ENCODE results near the gene ZNF200.
A peak's percentile ranks its signal among the peaks of the same experiment; 100 is the strongest.
"Not testable (repeated sequence)": the region's sequence is repeated elsewhere in the genome, so short reads cannot be mapped to it uniquely, and the experiment has no call there.

Gene ZNF200

GRCh38 chr16:3212006-3212405 lies 23.0 kb downstream of the ZNF200 start:
- Histone ChIP-seq H3K14ac (ENCODE audit: low read length) (no peak overlapping the region), H3K4me1 (ENCODE audit: control insufficient read depth in 1 of 2, insufficient read depth in 2 of 2, low read length in 2 of 2) (no peaks in the 10 kb centered on the region), H4K12ac (ENCODE audit: low read depth, low read length) (no peak overlapping the region), H2AK5ac (ENCODE audit: low read length) (no peak overlapping the region), H3K79me2 (ENCODE audit: control insufficient read depth, insufficient read depth, low read length, poor library complexity) (no peaks in the 10 kb centered on the region), H3K4ac (ENCODE audit: low read depth, low read length) (no peak overlapping the region), H3K4me2 (ENCODE audit: low read length) (no peak overlapping the region), H2AFZ (ENCODE audit: insufficient read depth, low read length, poor library complexity) (no peak overlapping the region), H3K9ac (ENCODE audit: low read length) (no peak overlapping the region), H3K9me3 (ENCODE audit: insufficient read depth, low read depth, low read length) (peaks cover 29% of the 10 kb centered on the region), H3K36me3 (ENCODE audit: control insufficient read depth in 1 of 2, insufficient read depth in 2 of 2, low read length in 2 of 2) (no peaks in the 10 kb centered on the region), H3K79me1 (ENCODE audit: low read length) (no peaks in the 10 kb centered on the region), H3K4me3 (ENCODE audit: low read depth, low read length) (no peak overlapping the region), H3K27ac (ENCODE audit: low read depth, low read length) (no peak overlapping the region), H2BK120ac (ENCODE audit: insufficient read depth, low read length, poor library complexity) (no peak overlapping the region), H3K23ac (ENCODE audit: low read length) (no peak overlapping the region), H4K8ac (ENCODE audit: low read depth, low read length) (no peak overlapping the region), H2BK5ac (ENCODE audit: low read depth, low read length, poor library complexity) (no peak overlapping the region), H3K18ac (ENCODE audit: low read length) (no peak overlapping the region), H2BK12ac (ENCODE audit: low read length) (no peak overlapping the region), H4K91ac (ENCODE audit: low read depth, low read length) (no peak overlapping the region), H3K27me3 (ENCODE audit: insufficient read depth, low read length) (no peaks in the 10 kb centered on the region)
- DNase-seq, result peak; percentile 33 to 64
- WGBS (ENCODE audit: extremely low coverage, insufficient coverage, insufficient read length), result no CpG with 5 or more reads among the region's 3 CpGs

- Histone ChIP-seq H3K4me3 (ENCODE audit: low read depth, low read length) (no peak overlapping the region), H3K36me3 (ENCODE audit: control insufficient read depth in 1 of 2, insufficient read depth in 2 of 2, low read length in 2 of 2) (no peaks in the 10 kb centered on the region), H3K14ac (ENCODE audit: low read length) (no peak overlapping the region), H2BK120ac (ENCODE audit: insufficient read depth, low read length, poor library complexity) (no peak overlapping the region), H3K79me1 (ENCODE audit: low read length) (no peaks in the 10 kb centered on the region), H3K4me2 (ENCODE audit: low read length) (no peak overlapping the region), H3K23ac (ENCODE audit: low read length) (no peak overlapping the region), H4K91ac (ENCODE audit: low read depth, low read length) (no peak overlapping the region), H4K12ac (ENCODE audit: low read depth, low read length) (no peak overlapping the region), H3K27ac (ENCODE audit: low read depth, low read length) (no peak overlapping the region), H3K4ac (ENCODE audit: low read depth, low read length) (no peak overlapping the region), H3K79me2 (ENCODE audit: control insufficient read depth, insufficient read depth, low read length, poor library complexity) (no peaks in the 10 kb centered on the region), H2BK5ac (ENCODE audit: low read depth, low read length, poor library complexity) (no peak overlapping the region), H2AFZ (ENCODE audit: insufficient read depth, low read length, poor library complexity) (no peak overlapping the region), H3K9me3 (ENCODE audit: insufficient read depth, low read depth, low read length) (peaks cover 26% of the 10 kb centered on the region), H3K27me3 (ENCODE audit: insufficient read depth, low read length) (no peaks in the 10 kb centered on the region), H3K4me1 (ENCODE audit: control insufficient read depth in 1 of 2, insufficient read depth in 2 of 2, low read length in 2 of 2) (no peaks in the 10 kb centered on the region), H2AK5ac (ENCODE audit: low read length) (no peak overlapping the region), H4K8ac (ENCODE audit: low read depth, low read length) (no peak overlapping the region), H2BK12ac (ENCODE audit: low read length) (no peak overlapping the region), H3K18ac (ENCODE audit: low read length) (no peak overlapping the region), H3K9ac (ENCODE audit: low read length) (no peak overlapping the region)
- no peak for DNase-seq
- no CpG with 5 or more reads among the region's 19 CpGs for WGBS (ENCODE audit: extremely low coverage, insufficient coverage, insufficient read length)
Observed at GRCh38 chr16:3207086-3207953, 27.6 kb downstream of the ZNF200 start.

GRCh38 chr16:3205939-3206338 lies 29.0 kb downstream of the ZNF200 start:
- not testable (repeated sequence) for H3K18ac ChIP-seq (ENCODE audit: low read length)

GRCh38 chr16:3202903-3203539 lies 31.9 kb downstream of the ZNF200 start:
- Histone ChIP-seq H2BK5ac (ENCODE audit: low read depth, low read length, poor library complexity) (no peak overlapping the region), H3K23ac (ENCODE audit: low read length) (no peak overlapping the region), H2AFZ (ENCODE audit: insufficient read depth, low read length, poor library complexity) (no peak overlapping the region), H4K12ac (ENCODE audit: low read depth, low read length) (no peak overlapping the region), H3K14ac (ENCODE audit: low read length) (no peak overlapping the region), H3K4me1 (ENCODE audit: control insufficient read depth in 1 of 2, insufficient read depth in 2 of 2, low read length in 2 of 2) (no peaks in the 10 kb centered on the region), H3K4me2 (ENCODE audit: low read length) (no peak overlapping the region), H3K9ac (ENCODE audit: low read length) (no peak overlapping the region), H3K4me3 (ENCODE audit: low read depth, low read length) (no peak overlapping the region), H3K27me3 (ENCODE audit: insufficient read depth, low read length) (no peaks in the 10 kb centered on the region), H3K79me2 (ENCODE audit: control insufficient read depth, insufficient read depth, low read length, poor library complexity) (no peaks in the 10 kb centered on the region), H2BK120ac (ENCODE audit: insufficient read depth, low read length, poor library complexity) (no peak overlapping the region), H4K91ac (ENCODE audit: low read depth, low read length) (no peak overlapping the region), H2BK12ac (ENCODE audit: low read length) (no peak overlapping the region), H3K18ac (ENCODE audit: low read length) (no peak overlapping the region), H3K4ac (ENCODE audit: low read depth, low read length) (no peak overlapping the region), H3K27ac (ENCODE audit: low read depth, low read length) (no peak overlapping the region), H3K79me1 (ENCODE audit: low read length) (no peaks in the 10 kb centered on the region), H3K9me3 (ENCODE audit: insufficient read depth, low read depth, low read length) (peaks cover 16% of the 10 kb centered on the region), H3K36me3 (ENCODE audit: control insufficient read depth in 1 of 2, insufficient read depth in 2 of 2, low read length in 2 of 2) (no peaks in the 10 kb centered on the region), H4K8ac (ENCODE audit: low read depth, low read length) (no peak overlapping the region), H2AK5ac (ENCODE audit: low read length) (no peak overlapping the region)
- WGBS (ENCODE audit: extremely low coverage, insufficient coverage, insufficient read length), result no CpG with 5 or more reads among the region's 6 CpGs
- DNase-seq, result no peak

More at GRCh38 chr16:3205939-3206338, 29.0 kb downstream of the ZNF200 start:
- not testable (repeated sequence) for H2AK5ac ChIP-seq (ENCODE audit: low read length); H3K14ac ChIP-seq (ENCODE audit: low read length); H4K8ac ChIP-seq (ENCODE audit: low read depth, low read length); H3K79me2 ChIP-seq (ENCODE audit: control insufficient read depth, insufficient read depth, low read length, poor library complexity); H3K79me1 ChIP-seq (ENCODE audit: low read length); H4K12ac ChIP-seq (ENCODE audit: low read depth, low read length); H2BK5ac ChIP-seq (ENCODE audit: low read depth, low read length, poor library complexity); H2AFZ ChIP-seq (ENCODE audit: insufficient read depth, low read length, poor library complexity); H3K23ac ChIP-seq (ENCODE audit: low read length); H3K27me3 ChIP-seq (ENCODE audit: insufficient read depth, low read length); H3K4me3 ChIP-seq (ENCODE audit: low read depth, low read length); H3K4me2 ChIP-seq (ENCODE audit: low read length); H3K36me3 ChIP-seq (ENCODE audit: control insufficient read depth in 1 of 2, insufficient read depth in 2 of 2, low read length in 2 of 2); H3K4me1 ChIP-seq (ENCODE audit: control insufficient read depth in 1 of 2, insufficient read depth in 2 of 2, low read length in 2 of 2); H3K9ac ChIP-seq (ENCODE audit: low read length); H2BK120ac ChIP-seq (ENCODE audit: insufficient read depth, low read length, poor library complexity); DNase-seq; H3K27ac ChIP-seq (ENCODE audit: low read depth, low read length); H2BK12ac ChIP-seq (ENCODE audit: low read length); H4K91ac ChIP-seq (ENCODE audit: low read depth, low read length); H3K4ac ChIP-seq (ENCODE audit: low read depth, low read length)
- no CpG with 5 or more reads among the region's 3 CpGs for WGBS (ENCODE audit: extremely low coverage, insufficient coverage, insufficient read length)
- peaks cover 25% of the 10 kb centered on the region for H3K9me3 ChIP-seq (ENCODE audit: insufficient read depth, low read depth, low read length)

Data from trophoblast cell (in vitro differentiated cells and primary cell).